Activated CD4-positive, alpha-beta T cell treated with anti-CD3 and anti-CD28 coated beads for 48 hours (primary cell): ENCODE data around the gene TRAF3.

ENCODE experiments used
- DNase-seq: peaks from one replicate; pipeline ENCODE4 v3.0.0-alpha.2; 2020

Gene TRAF3

GRCh38 chr14:102778338-102779083 is 1.3 kb downstream of the TRAF3 start:
- DNase-seq = peak; percentile 40

- no peak for DNase-seq
Observed at GRCh38 chr14:102779084-102779462, 1.8 kb downstream of the TRAF3 start.

- no peak for DNase-seq
Observed at GRCh38 chr14:102779574-102780315, 2.5 kb downstream of the TRAF3 start.

- DNase-seq = no peak
Observed at GRCh38 chr14:102781063-102781462, 3.8 kb downstream of the TRAF3 start.

GRCh38 chr14:102782974-102783373 is 5.7 kb downstream of the TRAF3 start:
- no peak for DNase-seq

- no peak for DNase-seq
Observed at GRCh38 chr14:102784892-102785594, 7.8 kb downstream of the TRAF3 start.

GRCh38 chr14:102785595-102785963 is 8.3 kb downstream of the TRAF3 start:
- no peak for DNase-seq

- DNase-seq = peak; percentile 50
Observed at GRCh38 chr14:102786768-102787167, 9.5 kb downstream of the TRAF3 start.

GRCh38 chr14:102789349-102789748 is 12.1 kb downstream of the TRAF3 start:
- no peak for DNase-seq

- no peak for DNase-seq
Observed at GRCh38 chr14:102793531-102794328, 16.5 kb downstream of the TRAF3 start.

- no peak for DNase-seq
Observed at GRCh38 chr14:102795060-102795925, 18.0 kb downstream of the TRAF3 start.

GRCh38 chr14:102796661-102797190 is 19.5 kb downstream of the TRAF3 start:
- DNase-seq = no peak

GRCh38 chr14:102798926-102799325 is 21.7 kb downstream of the TRAF3 start:
- no peak for DNase-seq

- no peak for DNase-seq
Observed at GRCh38 chr14:102799684-102800562, 22.7 kb downstream of the TRAF3 start.

- DNase-seq = no peak
Observed at GRCh38 chr14:102802834-102803523, 25.7 kb downstream of the TRAF3 start.

GRCh38 chr14:102804858-102805257 is 27.6 kb downstream of the TRAF3 start:
- no peak for DNase-seq

GRCh38 chr14:102805371-102805891 is 28.2 kb downstream of the TRAF3 start:
- peak; percentile 71 for DNase-seq

GRCh38 chr14:102805941-102806340 is 28.7 kb downstream of the TRAF3 start:
- no peak for DNase-seq

- no peak for DNase-seq
Observed at GRCh38 chr14:102806447-102806846, 29.2 kb downstream of the TRAF3 start.

- no peak for DNase-seq
Observed at GRCh38 chr14:102807013-102807406, 29.8 kb downstream of the TRAF3 start.
